ENCODE measurements around the gene CATSPER3.

Gene CATSPER3

GRCh38 chr5:135004376-135004775 lies 36.7 kb downstream of the CATSPER3 start:
- H3K4me3 ChIP-seq (ENCODE audit: low read length) = no peak overlapping the region
- no peaks in the 10 kb centered on the region for H3K36me3 ChIP-seq (ENCODE audit: control insufficient read depth, insufficient read depth, low read length, severe bottlenecking)
- H3K9me3 ChIP-seq (ENCODE audit: control insufficient read depth, low read length) = no peaks in the 10 kb centered on the region
- no peaks in the 10 kb centered on the region for H3K4me1 ChIP-seq (ENCODE audit: control insufficient read depth, insufficient read depth, low read length)
- H3K9ac ChIP-seq (ENCODE audit: low read length) = no peak overlapping the region
- DNase-seq (ENCODE audit: low read depth) = no peak
- peaks cover 9% of the 10 kb centered on the region for H3K27me3 ChIP-seq (replicated peaks; ENCODE audit: control insufficient read depth, insufficient read depth, low read length)

DNA sequence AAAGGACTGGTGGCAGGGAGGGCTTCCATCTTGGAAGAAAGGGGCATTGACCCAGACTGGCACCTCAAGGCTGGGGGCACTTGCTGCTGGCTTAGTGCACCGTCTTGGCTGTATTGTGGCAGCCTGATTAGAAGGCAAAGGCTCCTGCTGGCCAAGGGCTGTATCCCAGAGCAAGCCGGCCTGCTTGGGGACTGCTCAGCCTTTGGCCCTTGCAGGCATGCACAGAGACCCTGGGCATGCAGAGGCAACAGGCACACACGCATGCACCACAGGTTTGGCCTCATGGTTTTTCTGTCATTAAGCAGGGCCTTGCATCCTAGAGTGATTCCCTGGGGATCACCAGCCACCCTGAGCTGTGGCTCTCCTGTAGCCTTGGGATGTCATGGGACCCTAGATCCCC lies 37.4 kb downstream of the CATSPER3 start:
- no peak for DNase-seq (ENCODE audit: low read depth)
- H3K36me3 ChIP-seq (ENCODE audit: control insufficient read depth, insufficient read depth, low read length, severe bottlenecking) = no peaks in the 10 kb centered on the region
- peaks cover 9% of the 10 kb centered on the region for H3K27me3 ChIP-seq (replicated peaks; ENCODE audit: control insufficient read depth, insufficient read depth, low read length)
- no peak overlapping the region for H3K9ac ChIP-seq (ENCODE audit: low read length)
- H3K9me3 ChIP-seq (ENCODE audit: control insufficient read depth, low read length) = no peaks in the 10 kb centered on the region
- no peak overlapping the region for H3K4me3 ChIP-seq (ENCODE audit: low read length)
- no peaks in the 10 kb centered on the region for H3K4me1 ChIP-seq (ENCODE audit: control insufficient read depth, insufficient read depth, low read length)

GRCh38 chr5:135007305-135007704 lies 39.6 kb downstream of the CATSPER3 start:
- H3K9ac ChIP-seq (ENCODE audit: low read length) = no peak overlapping the region
- no peak for DNase-seq (ENCODE audit: low read depth)

GRCh38 chr5:135007749-135008363 lies 40.1 kb downstream of the CATSPER3 start:
- Histone ChIP-seq H3K36me3 (ENCODE audit: control insufficient read depth, insufficient read depth, low read length, severe bottlenecking) (no peaks in the 10 kb centered on the region), H3K9me3 (ENCODE audit: control insufficient read depth, low read length) (no peaks in the 10 kb centered on the region), H3K9ac (ENCODE audit: low read length) (no peak overlapping the region), H3K4me1 (ENCODE audit: control insufficient read depth, insufficient read depth, low read length) (no peaks in the 10 kb centered on the region), H3K27me3 (replicated peaks; ENCODE audit: control insufficient read depth, insufficient read depth, low read length) (peaks cover 9% of the 10 kb centered on the region), H3K4me3 (ENCODE audit: low read length) (no peak overlapping the region)
- no peak for DNase-seq (ENCODE audit: low read depth)

More at GRCh38 chr5:135007305-135007704, 39.6 kb downstream of the CATSPER3 start:
- H3K9me3 ChIP-seq (ENCODE audit: control insufficient read depth, low read length) = no peaks in the 10 kb centered on the region
- H3K27me3 ChIP-seq (replicated peaks; ENCODE audit: control insufficient read depth, insufficient read depth, low read length) = peaks cover 9% of the 10 kb centered on the region
- H3K4me3 ChIP-seq (ENCODE audit: low read length) = no peak overlapping the region
- no peaks in the 10 kb centered on the region for H3K4me1 ChIP-seq (ENCODE audit: control insufficient read depth, insufficient read depth, low read length)
- no peaks in the 10 kb centered on the region for H3K36me3 ChIP-seq (ENCODE audit: control insufficient read depth, insufficient read depth, low read length, severe bottlenecking)

GRCh38 chr5:135008556-135008955 lies 40.8 kb downstream of the CATSPER3 start:
- no peak for DNase-seq (ENCODE audit: low read depth)

DNA sequence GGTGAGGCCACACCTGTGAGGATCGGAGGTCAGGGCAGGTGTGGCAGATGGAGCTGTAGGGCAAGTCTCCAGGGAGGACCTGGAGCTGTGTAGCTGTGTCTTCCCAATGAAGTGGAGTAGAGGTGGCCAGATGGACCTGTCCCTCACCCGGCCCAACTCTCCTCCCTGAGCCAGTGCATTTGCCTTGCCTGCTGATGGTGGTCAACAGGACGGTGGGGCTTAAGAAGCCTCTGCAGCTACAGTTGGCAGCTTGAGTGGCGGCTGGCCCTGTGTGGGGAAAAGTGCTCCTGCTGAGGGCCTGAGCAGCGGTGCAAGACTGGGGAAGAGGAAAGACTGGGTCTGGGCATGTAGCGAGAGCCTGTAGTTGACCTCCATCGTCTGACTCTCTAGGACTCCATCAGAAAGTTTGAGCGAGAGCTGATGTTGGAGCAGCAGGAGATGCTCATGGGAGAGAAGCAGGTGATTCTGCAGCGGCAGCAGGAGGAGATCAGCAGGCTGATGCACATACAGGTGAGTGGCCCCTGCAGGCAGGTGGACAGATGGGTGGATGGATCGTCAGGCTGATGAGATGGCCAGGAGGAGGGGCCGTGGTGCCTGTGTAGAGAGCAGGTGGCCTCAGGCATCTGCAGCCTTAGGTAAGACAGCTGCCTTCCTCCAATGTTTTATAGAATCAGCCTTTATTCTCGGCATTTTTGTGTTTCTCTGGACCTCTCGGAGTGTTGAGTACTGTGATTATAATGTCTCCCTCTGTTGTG lies 41.5 kb downstream of the CATSPER3 start:
- Histone ChIP-seq H3K4me1 (ENCODE audit: control insufficient read depth, insufficient read depth, low read length) (peaks cover 1% of the 10 kb centered on the region), H3K27me3 (replicated peaks; ENCODE audit: control insufficient read depth, insufficient read depth, low read length) (peaks cover 6% of the 10 kb centered on the region), H3K9ac (ENCODE audit: low read length) (no peak overlapping the region), H3K36me3 (ENCODE audit: control insufficient read depth, insufficient read depth, low read length, severe bottlenecking) (no peaks in the 10 kb centered on the region), H3K4me3 (ENCODE audit: low read length) (no peak overlapping the region), H3K9me3 (ENCODE audit: control insufficient read depth, low read length) (no peaks in the 10 kb centered on the region)
- DNase-seq (ENCODE audit: low read depth) = no peak

More at GRCh38 chr5:135008556-135008955, 40.8 kb downstream of the CATSPER3 start:
- no peak overlapping the region for H3K4me3 ChIP-seq (ENCODE audit: low read length)
- H3K9ac ChIP-seq (ENCODE audit: low read length) = no peak overlapping the region
- no peaks in the 10 kb centered on the region for H3K9me3 ChIP-seq (ENCODE audit: control insufficient read depth, low read length)
- H3K27me3 ChIP-seq (replicated peaks; ENCODE audit: control insufficient read depth, insufficient read depth, low read length) = peaks cover 9% of the 10 kb centered on the region
- H3K4me1 ChIP-seq (ENCODE audit: control insufficient read depth, insufficient read depth, low read length) = no peaks in the 10 kb centered on the region
- no peaks in the 10 kb centered on the region for H3K36me3 ChIP-seq (ENCODE audit: control insufficient read depth, insufficient read depth, low read length, severe bottlenecking)

DNA sequence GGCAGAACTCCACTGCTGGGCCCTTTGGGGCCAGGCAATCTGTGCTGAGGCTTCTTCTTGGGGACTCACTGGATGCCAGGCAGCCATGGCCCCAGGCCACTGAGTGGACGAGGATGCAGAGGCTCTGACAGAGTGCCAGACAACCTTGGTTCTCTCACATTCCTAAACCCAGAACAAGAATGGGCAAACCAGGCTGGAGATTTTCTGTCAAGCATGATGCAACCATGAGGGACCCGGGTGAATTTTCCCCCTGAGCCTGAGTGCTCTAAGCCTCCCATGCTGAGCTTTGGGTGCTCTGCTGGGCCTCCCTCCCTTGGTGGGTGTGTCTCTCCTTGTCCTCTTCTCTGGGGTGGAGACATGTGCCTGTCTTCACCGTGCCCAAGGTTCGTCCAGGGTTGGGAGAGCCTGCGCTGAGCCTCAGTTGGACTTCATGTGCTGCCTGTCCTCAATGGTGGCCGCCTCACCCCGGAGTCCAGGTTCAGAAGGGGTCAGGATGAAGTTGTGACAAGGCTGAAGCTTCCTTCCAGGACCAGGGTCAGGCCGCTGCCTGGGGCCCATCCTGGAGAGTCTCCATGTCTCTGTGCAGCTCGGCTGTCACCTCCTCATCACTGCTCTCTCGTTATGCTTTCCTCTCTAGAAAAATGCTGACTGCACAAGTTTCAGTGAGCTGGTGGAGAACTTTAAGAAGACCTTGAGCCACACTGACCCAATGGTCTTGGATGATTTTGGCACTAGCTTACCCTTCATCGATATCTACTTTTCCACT lies 42.2 kb downstream of the CATSPER3 start:
- peaks cover 6% of the 10 kb centered on the region for H3K4me1 ChIP-seq (ENCODE audit: control insufficient read depth, insufficient read depth, low read length)
- H3K4me3 ChIP-seq (ENCODE audit: low read length) = no peak overlapping the region
- H3K27me3 ChIP-seq (replicated peaks; ENCODE audit: control insufficient read depth, insufficient read depth, low read length) = peaks cover 7% of the 10 kb centered on the region
- peak; percentile 22 for DNase-seq (ENCODE audit: low read depth)
- H3K36me3 ChIP-seq (ENCODE audit: control insufficient read depth, insufficient read depth, low read length, severe bottlenecking) = no peaks in the 10 kb centered on the region
- H3K9me3 ChIP-seq (ENCODE audit: control insufficient read depth, low read length) = no peaks in the 10 kb centered on the region
- no peak overlapping the region for H3K9ac ChIP-seq (ENCODE audit: low read length)

- DNase-seq (ENCODE audit: low read depth) = no peak
- no peaks in the 10 kb centered on the region for H3K9me3 ChIP-seq (ENCODE audit: control insufficient read depth, low read length)
- H3K36me3 ChIP-seq (ENCODE audit: control insufficient read depth, insufficient read depth, low read length, severe bottlenecking) = no peaks in the 10 kb centered on the region
- H3K4me1 ChIP-seq (ENCODE audit: control insufficient read depth, insufficient read depth, low read length) = peaks cover 6% of the 10 kb centered on the region
- H3K9ac ChIP-seq (ENCODE audit: low read length) = no peak overlapping the region
- H3K27me3 ChIP-seq (replicated peaks; ENCODE audit: control insufficient read depth, insufficient read depth, low read length) = peaks cover 10% of the 10 kb centered on the region
- no peak overlapping the region for H3K4me3 ChIP-seq (ENCODE audit: low read length)
These were observed 43.0 kb downstream of the CATSPER3 start for GRCh38 chr5:135010502-135011354.

GRCh38 chr5:135011355-135012032 lies 43.8 kb downstream of the CATSPER3 start:
- Histone ChIP-seq H3K36me3 (ENCODE audit: control insufficient read depth, insufficient read depth, low read length, severe bottlenecking) (no peaks in the 10 kb centered on the region), H3K9me3 (ENCODE audit: control insufficient read depth, low read length) (no peaks in the 10 kb centered on the region), H3K4me1 (ENCODE audit: control insufficient read depth, insufficient read depth, low read length) (peaks cover 6% of the 10 kb centered on the region), H3K4me3 (ENCODE audit: low read length) (no peak overlapping the region), H3K27me3 (replicated peaks; ENCODE audit: control insufficient read depth, insufficient read depth, low read length) (peaks cover 10% of the 10 kb centered on the region), H3K9ac (ENCODE audit: low read length) (no peak overlapping the region)
- no peak for DNase-seq (ENCODE audit: low read depth)

DNA sequence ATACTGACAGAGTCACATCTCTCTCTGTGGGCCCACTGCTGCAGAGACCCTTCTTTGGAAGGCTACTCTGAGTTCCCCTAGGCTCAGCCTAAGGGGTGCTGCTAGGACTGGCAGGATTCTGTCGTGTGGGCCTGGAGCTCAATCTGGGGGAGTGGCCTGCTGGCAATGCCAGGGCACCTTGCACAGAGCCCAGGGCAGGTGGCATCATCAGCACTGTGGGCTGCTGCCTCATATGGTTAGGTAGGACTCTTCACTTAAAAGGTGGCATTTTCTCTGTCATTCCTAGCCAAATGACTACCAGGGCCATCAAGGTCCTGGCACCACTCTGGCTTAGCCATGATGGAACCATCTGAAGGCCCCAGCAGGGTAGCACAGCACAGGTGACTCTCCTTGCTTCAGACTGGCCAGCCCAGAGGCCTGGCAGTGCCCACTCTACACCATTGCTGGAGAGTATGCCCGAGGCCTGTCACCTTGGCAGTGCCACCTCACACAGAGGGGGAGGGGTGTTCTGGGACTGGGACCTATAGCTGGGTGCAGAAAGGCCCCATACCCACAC lies 44.4 kb downstream of the CATSPER3 start:
- no peak overlapping the region for H3K4me3 ChIP-seq (ENCODE audit: low read length)
- no peak overlapping the region for H3K9ac ChIP-seq (ENCODE audit: low read length)
- H3K9me3 ChIP-seq (ENCODE audit: control insufficient read depth, low read length) = no peaks in the 10 kb centered on the region
- peaks cover 6% of the 10 kb centered on the region for H3K4me1 ChIP-seq (ENCODE audit: control insufficient read depth, insufficient read depth, low read length)
- no peaks in the 10 kb centered on the region for H3K36me3 ChIP-seq (ENCODE audit: control insufficient read depth, insufficient read depth, low read length, severe bottlenecking)
- peaks cover 10% of the 10 kb centered on the region for H3K27me3 ChIP-seq (replicated peaks; ENCODE audit: control insufficient read depth, insufficient read depth, low read length)
- DNase-seq (ENCODE audit: low read depth) = no peak

All from adipocyte (in vitro differentiated cells).